H54 (cell line): ENCODE data around the gene UCN3.
"Not testable (repeated sequence)": the region's sequence is repeated elsewhere in the genome, so short reads cannot be mapped to it uniquely, and the experiment has no call there.

ENCODE experiments used
- DNase-seq: peaks from one replicate; pipeline ENCODE4 v3.0.0; 2011; ENCODE audit warnings: low spot score, mixed read lengths; ENCODE audit not compliant: insufficient read length
- FAIRE-seq: peaks from 3 replicates; lab custom pipeline; 2011; peaks lifted over from hg19 to GRCh38; lab: Jason Lieb, UNC
- POLR2A ChIP-seq: IDR thresholded peaks from 2 replicates; pipeline ENCODE4 v1.6.1; 2011; ENCODE audit warnings: low read depth, mild to moderate bottlenecking, low read length

The UCN3 gene

DNA sequence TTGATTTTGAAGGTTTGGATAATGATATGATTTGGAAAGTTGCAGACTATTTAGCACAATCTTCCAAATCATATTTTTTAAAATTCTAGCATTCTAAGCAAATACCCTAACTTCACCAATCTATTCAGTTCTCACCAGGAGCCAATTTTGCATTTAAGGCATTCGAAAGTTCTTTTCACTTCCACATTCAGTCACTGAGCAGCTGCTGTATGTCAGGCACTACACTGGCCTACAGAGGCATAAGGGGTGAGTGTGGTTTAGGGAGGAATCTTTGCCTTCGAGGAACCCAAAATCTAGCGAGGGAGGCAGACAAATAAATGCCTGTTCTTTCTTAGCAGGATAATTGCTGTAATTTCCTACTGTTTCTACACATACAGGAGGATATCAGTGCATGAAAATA is 10.7 kb upstream of the UCN3 start:
- FAIRE-seq (no peak), DNase-seq (no peak)
- TF ChIP-seq POLR2A: no peak

GRCh38 chr10:5355594-5356301 is 9.0 kb upstream of the UCN3 start:
- no peak for TF ChIP-seq POLR2A
- DNase-seq (no peak), FAIRE-seq (no peak)

DNA sequence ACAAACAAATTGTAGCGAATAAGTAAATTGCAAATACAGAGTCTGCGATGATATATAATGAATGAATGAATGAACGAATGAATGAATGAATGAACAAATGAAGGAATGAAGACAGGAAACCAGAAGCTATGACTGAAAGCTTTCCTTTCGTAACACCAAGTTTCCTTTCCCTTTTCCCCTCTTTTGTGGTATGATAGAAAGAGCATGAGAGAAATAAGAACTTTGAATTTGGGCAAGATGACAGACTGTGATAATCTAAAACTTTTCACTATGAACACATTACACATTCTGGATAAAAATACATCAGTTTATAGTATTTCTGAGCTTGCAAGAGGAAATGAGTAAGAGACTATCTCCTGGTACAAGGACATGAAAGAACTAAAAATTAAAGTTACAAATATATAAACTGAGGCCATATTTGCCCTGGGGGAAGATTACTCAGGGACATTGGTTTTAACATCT is 8.4 kb upstream of the UCN3 start:
- no peak for FAIRE-seq
- no peak for DNase-seq

GRCh38 chr10:5360318-5360915 is 4.3 kb upstream of the UCN3 start:
- FAIRE-seq (no peak), DNase-seq (no peak)

More for the DNA sequence above, 8.4 kb upstream of the UCN3 start:
- TF ChIP-seq POLR2A: no peak

GRCh38 chr10:5361966-5362365 is 2.8 kb upstream of the UCN3 start:
- TF ChIP-seq POLR2A: no peak
- FAIRE-seq (no peak), DNase-seq (no peak)

More at GRCh38 chr10:5360318-5360915, 4.3 kb upstream of the UCN3 start:
- TF ChIP-seq POLR2A: no peak

- no peak for DNase-seq
- no peak for TF ChIP-seq POLR2A
- no peak for FAIRE-seq
Measured at GRCh38 chr10:5362873-5363272, 1.9 kb upstream of the UCN3 start.

- FAIRE-seq: no peak
- TF ChIP-seq POLR2A: no peak
- DNase-seq: no peak
Measured at GRCh38 chr10:5364374-5364773, 392 bp upstream of the UCN3 start.

DNA sequence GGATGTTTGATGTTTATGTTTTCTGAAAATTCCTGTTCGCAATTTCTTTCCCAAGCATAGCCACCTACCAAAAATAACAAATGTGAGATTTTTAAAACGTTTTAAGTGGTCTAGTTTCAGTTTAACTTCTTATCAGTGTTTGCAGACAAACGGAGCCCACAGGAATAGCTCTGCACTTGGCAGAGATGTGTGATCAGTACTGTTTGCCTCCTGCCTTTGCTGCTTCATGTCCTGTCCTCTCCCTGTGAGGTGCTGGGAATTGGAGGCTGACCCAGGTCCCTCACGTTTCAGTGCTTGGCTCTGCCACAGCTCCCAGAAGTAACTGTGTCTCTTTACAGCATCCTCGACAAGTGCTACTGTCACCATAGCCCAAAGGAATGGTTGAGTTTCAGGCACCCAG is 1.2 kb downstream of the UCN3 start:
- no peak for TF ChIP-seq POLR2A
- DNase-seq (no peak), FAIRE-seq (no peak)

DNA sequence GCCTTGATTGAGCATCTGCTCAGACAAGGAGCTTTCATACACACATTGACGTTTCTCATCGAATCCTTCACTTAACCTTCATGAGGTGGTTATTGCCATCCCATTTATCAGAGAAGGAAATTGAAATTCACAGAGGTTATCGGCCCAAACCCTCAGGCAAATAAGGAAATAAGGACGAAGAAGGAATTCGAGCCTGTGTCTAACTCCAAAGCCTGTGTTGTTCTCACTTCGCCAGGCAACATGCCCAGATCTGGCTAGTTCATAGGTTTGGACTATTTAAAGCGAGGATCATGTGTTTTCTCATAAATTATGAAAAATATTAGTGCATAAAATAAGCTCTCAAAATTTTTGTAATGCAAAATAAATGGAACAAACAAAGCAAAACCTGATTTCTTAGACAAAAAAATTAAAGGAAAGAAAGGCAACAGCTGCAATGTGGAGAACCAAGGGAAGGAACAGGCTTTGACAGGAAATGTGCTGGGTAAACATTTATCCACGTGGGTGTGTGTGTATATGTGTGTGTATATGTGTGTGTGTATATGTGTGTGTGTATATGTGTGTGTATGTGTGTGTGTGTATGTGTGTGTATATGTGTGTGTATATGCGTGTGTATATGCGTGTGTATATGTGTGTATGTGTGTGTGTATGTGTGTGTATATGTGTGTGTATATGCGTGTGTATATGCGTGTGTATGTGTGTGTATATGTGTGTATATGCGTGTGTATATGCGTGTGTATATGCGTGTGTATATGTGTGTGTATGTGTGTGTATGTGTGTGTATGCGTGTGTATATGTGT is 4.8 kb downstream of the UCN3 start:
- DNase-seq (no peak), FAIRE-seq (no peak)
- TF ChIP-seq POLR2A: no peak

- FAIRE-seq (no peak), DNase-seq (no peak)
- no peak for TF ChIP-seq POLR2A
Measured at GRCh38 chr10:5370493-5371352, 6.0 kb downstream of the UCN3 start.

DNA sequence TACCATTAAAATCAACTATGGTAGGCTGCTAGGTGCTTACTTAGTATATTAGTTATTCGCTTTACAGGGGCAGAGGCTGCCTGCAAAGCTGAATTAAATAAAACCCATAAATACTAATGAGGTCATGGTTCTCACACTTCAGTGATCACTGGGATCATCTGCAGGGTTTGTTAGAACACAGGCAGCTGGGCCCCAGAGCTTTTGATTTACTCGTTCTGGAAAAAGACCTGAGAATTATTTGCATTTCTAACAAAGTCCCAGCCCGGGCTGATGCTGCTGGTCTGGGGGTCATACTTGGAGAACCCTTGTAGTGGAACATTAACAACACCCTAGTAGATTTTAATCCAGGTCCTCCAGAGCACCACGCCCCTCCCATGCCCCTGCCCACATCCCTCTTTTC is 8.5 kb downstream of the UCN3 start:
- FAIRE-seq (no peak), DNase-seq (no peak)
- TF ChIP-seq POLR2A: no peak

- no peak for TF ChIP-seq POLR2A
- FAIRE-seq: no peak
- DNase-seq: no peak
Measured at GRCh38 chr10:5373891-5374611, 9.3 kb downstream of the UCN3 start.

DNA sequence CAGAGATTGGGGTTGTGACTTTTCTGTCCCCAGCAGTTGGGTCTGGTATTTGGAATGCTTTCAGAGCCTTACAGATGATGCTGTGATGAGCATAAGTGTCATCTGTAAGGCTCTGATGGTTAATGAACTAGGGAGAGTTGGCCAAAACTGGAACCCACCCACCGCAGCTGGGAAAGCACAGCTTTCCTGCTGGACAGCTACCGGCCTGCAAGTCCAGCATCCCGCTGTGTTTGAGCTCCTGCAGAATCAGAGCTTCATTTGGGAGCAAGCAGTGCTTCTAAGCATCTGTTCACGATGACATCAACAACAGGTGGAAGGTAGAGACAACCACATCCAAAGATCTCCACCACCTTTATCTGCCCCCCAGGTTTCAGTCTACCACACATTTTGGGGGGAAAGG is 11.7 kb downstream of the UCN3 start:
- no peak for TF ChIP-seq POLR2A
- FAIRE-seq (no peak), DNase-seq (no peak)

DNA sequence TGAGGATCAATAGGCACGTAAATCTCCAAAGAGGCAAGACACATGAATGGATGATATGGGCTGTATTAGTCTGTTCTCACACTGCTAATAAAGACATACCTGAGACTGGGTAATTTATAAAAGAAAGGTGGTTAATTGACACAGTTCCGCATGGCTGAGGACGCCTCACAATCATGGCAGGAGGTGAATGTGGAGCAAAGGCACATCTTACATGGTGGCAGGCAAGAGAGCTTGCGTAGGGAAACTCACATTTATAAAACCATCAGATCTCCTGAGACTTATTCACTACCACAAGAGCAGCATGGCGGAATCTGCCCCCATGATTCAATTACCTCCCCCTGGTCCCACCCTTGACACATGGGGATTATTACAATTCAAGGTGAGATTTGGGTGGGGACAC is 14.4 kb downstream of the UCN3 start:
- DNase-seq, FAIRE-seq: not testable (repeated sequence)

DNA sequence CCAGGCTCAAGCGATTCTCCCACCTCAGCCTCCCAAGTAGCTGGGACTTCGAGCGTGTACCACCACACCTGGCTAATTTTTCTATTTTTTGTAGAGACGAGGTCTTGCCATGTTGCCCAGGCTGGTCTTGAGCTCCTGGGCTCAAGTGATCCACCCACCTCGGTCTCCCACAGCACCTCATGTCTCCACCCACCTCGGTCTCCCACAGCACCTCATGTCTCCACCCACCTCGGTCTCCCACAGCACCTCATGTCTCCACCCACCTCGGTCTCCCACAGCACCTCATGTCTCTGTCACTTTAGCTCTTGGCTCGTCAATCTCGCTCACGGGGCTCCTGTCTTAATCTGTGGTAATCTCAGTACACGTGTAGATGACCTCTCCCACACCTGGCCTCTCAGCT is 15.6 kb downstream of the UCN3 start:
- DNase-seq, FAIRE-seq: not testable (repeated sequence)
